Liver (tissue), 9 donors: ENCODE data around the gene MROH2B. TPM values are rescaled to one million over a fixed set of nuclear protein-coding genes. Genes with fewer than 3 reads are reported as not detected.

Experiments used
- DNase-seq: peaks from one replicate; pipeline ENCODE4 v3.0.0-alpha.2; 2017; ENCODE audit warnings: low spot score
- H3K27ac ChIP-seq, 2 donors: one replicate each; pipeline ENCODE4 v1.7.0; 2013; ENCODE audit warnings: inconsistent platforms in 2 of 2, low read length in 2 of 2, control low read depth in 1 of 2, low read depth in 1 of 2, mild to moderate bottlenecking in 1 of 2
- H3K27me3 ChIP-seq, 4 donors: one replicate each; pipeline versions ENCODE4 v1.6.1 to v1.7.0; 2013; ENCODE audit warnings: low read length in 3 of 4, inconsistent platforms in 1 of 4, mild to moderate bottlenecking in 1 of 4, moderate library complexity in 1 of 4; ENCODE audit not compliant: control insufficient read depth in 4 of 4, insufficient read depth in 4 of 4
- H3K36me3 ChIP-seq, 4 donors: one replicate each; pipeline versions ENCODE4 v1.6.1 to v1.7.0; 2013; ENCODE audit warnings: low read length in 3 of 4, mild to moderate bottlenecking in 3 of 4, low read depth in 1 of 4, moderate library complexity in 1 of 4; ENCODE audit not compliant: control insufficient read depth in 4 of 4, insufficient read depth in 3 of 4
- H3K4me1 ChIP-seq, 4 donors: one replicate each; pipeline versions ENCODE4 v1.6.1 to v1.7.0; 2013; ENCODE audit warnings: low read length in 3 of 4, mild to moderate bottlenecking in 3 of 4, moderate library complexity in 1 of 4; ENCODE audit not compliant: control insufficient read depth in 4 of 4, insufficient read depth in 4 of 4
- H3K4me3 ChIP-seq, 3 donors: one replicate each; pipeline versions ENCODE4 v1.6.1 to v1.7.0; 2013; ENCODE audit warnings: low read length in 3 of 3, control low read depth in 1 of 3, low read depth in 1 of 3, mild to moderate bottlenecking in 1 of 3
- H3K9ac ChIP-seq, 2 donors: one replicate each; pipeline ENCODE4 v1.7.0; 2013; ENCODE audit warnings: low read length in 2 of 2, mild to moderate bottlenecking in 2 of 2, moderate library complexity in 2 of 2, control low read depth in 1 of 2, low read depth in 1 of 2
- H3K9me3 ChIP-seq, 4 donors: one replicate each; pipeline versions ENCODE4 v1.6.1 to v1.7.0; 2013; ENCODE audit warnings: low read length in 3 of 4; ENCODE audit not compliant: control insufficient read depth in 4 of 4
- EGR1 ChIP-seq, 2 donors: IDR thresholded peaks; 2 replicates each; pipeline ENCODE4 v1.6.1; 2016 to 2018; ENCODE audit warnings: antibody characterized with exemption in 2 of 2, low read depth in 2 of 2
- FOXA1 ChIP-seq: IDR thresholded peaks from 2 replicates; pipeline ENCODE4 v1.6.1; 2016; ENCODE audit warnings: antibody characterized with exemption
- FOXA2 ChIP-seq: IDR thresholded peaks from 2 replicates; pipeline ENCODE4 v1.6.1; 2016; ENCODE audit warnings: antibody characterized with exemption
- GABPA ChIP-seq, 2 donors: IDR thresholded peaks in 1 of 2; conservative IDR thresholded peaks in 1 of 2; 2 replicates each; pipeline ENCODE4 v1.6.1; 2016; ENCODE audit warnings: antibody characterized with exemption in 2 of 2, mild to moderate bottlenecking in 1 of 2, moderate library complexity in 1 of 2
- HNF4A ChIP-seq, 2 donors: conservative IDR thresholded peaks; 2 replicates each; pipeline ENCODE4 v1.6.1; 2016; ENCODE audit warnings: antibody characterized with exemption in 2 of 2, mild to moderate bottlenecking in 2 of 2
- NR2F2 ChIP-seq: IDR thresholded peaks from 2 replicates; pipeline ENCODE4 v1.6.1; 2016; ENCODE audit warnings: antibody characterized with exemption
- RAD21 ChIP-seq, 2 donors: IDR thresholded peaks; 2 replicates each; pipeline ENCODE4 v1.6.1; 2016; ENCODE audit warnings: antibody characterized with exemption in 2 of 2, mild to moderate bottlenecking in 2 of 2
- RXRA ChIP-seq, 2 donors: IDR thresholded peaks; 2 replicates each; pipeline ENCODE4 v1.6.1; 2017 to 2018; ENCODE audit warnings: antibody characterized with exemption in 2 of 2, mild to moderate bottlenecking in 1 of 2
- SP1 ChIP-seq: IDR thresholded peaks from 2 replicates; pipeline ENCODE4 v1.6.1; 2018; ENCODE audit warnings: antibody characterized with exemption, mild to moderate bottlenecking
- TAF1 ChIP-seq: conservative IDR thresholded peaks from 2 replicates; pipeline ENCODE4 v1.6.1; 2016; ENCODE audit warnings: antibody characterized with exemption, mild to moderate bottlenecking
- WGBS: extraction: QIAGEN DNeasy Blood & Tissue Kit; methylation state at CpG from one replicate; pipeline ENCODE4 v1.1.7; 2013; 5-methylcytosine and 5-hydroxymethylcytosine counted together
- polyA plus RNA-seq, 2 donors: library from polyadenylated mRNA; stranded (reverse) in 1 of 2; unstranded in 1 of 2; fragments of 200-250 nt in 1 of 2; fragments of >200 nt in 1 of 2; fragmentation: Nextera tagmentation in 1 of 2; extraction: Ambion mirVana in 1 of 2; gene quantifications; one replicate each; pipeline versions ENCODE4 v1.2.1 to v1.2.3, GENCODE V29; 2013 to 2015
- total RNA-seq, 2 donors: library from RNA; depleted of rRNA; stranded (reverse); fragments of >200 nt; gene quantifications; one replicate each; pipeline ENCODE4 v1.2.3, GENCODE V29; 2014
- TF ChIP-seq, protein P1 (sequence below): IDR thresholded peaks from 2 replicates; pipeline ENCODE4 v1.6.1; 2016; ENCODE audit warnings: antibody characterized with exemption
- TF ChIP-seq, protein P2 (sequence below): IDR thresholded peaks from 2 replicates; pipeline ENCODE4 v1.6.1; 2016; ENCODE audit warnings: antibody characterized with exemption
- TF ChIP-seq, protein P3 (sequence below): IDR thresholded peaks from 2 replicates; pipeline ENCODE4 v1.6.1; 2016; ENCODE audit warnings: antibody characterized with exemption, mild to moderate bottlenecking
- TF ChIP-seq, protein P4 (sequence below): fragments of 150-350 bp; IDR thresholded peaks from 2 replicates; pipeline ENCODE4 v1.5.1; 2017; ENCODE audit warnings: improper control_type of control experiment, low read depth, low read length; ENCODE audit not compliant: missing input control
- donor health status: healthy.
- donor health status: healthy.
- donor health status: healthy.
- donor health status: healthy.
- donor health status: healthy.

MROH2B gene
- total and polyA plus RNA-seq, 4 donors, result under 0.01 to 0.46 (median 0.06) TPM; not detected in 1

DNA sequence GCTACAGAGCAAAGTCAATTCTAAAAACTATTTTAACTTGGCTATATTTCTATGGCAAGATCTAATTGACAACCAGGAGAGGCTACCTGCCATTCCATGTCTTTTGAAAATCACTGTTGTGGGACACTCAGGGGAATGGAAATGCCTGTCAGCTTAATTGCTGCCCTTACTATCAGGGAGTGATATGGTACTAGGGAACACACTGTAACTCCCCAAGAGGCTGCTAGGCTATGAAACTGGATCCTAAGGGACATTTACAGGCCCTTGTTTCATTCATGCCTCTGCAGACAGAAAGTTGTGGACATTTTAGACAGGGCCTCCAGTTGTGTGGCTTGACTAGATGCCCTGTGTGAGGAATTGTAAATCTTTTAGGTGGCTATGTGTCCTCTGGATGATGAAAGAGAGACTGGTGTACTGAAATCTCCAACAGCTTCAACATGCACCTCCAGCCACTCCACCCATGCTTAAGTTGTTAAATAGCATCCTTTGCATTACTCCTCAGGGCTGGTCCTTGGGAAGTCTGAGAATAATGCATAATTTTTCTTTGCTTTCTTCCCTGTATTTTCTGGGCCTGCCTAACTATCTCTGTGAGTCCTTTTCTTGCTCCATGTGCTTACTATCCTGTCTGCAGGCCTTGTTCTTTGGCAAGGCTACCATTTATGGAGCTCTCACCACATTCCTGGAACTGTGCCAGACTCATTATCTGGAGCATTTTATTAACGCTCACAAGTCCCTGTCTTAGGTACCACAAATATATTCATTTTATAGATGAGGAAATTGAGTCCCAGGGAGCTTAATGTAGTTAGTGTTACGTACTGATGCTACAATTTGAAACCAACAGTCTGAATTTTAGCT lies 3.2 kb downstream of the MROH2B start:
- Histone ChIP-seq H3K27ac (no peak overlapping the region), H3K9me3 (no peaks in the 10 kb centered on the region), H3K27me3 (no peaks in the 10 kb centered on the region), H3K9ac (no peak overlapping the region), H3K4me1 (peaks cover 0 to 11% (median 1%) of the 10 kb centered on the region in 4 donors), H3K4me3 (no peak overlapping the region), H3K36me3 (no peaks in the 10 kb centered on the region)
- DNase-seq, result no peak
- TF ChIP-seq, protein P1, sequence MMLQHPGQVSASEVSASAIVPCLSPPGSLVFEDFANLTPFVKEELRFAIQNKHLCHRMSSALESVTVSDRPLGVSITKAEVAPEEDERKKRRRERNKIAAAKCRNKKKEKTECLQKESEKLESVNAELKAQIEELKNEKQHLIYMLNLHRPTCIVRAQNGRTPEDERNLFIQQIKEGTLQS, result no peak
- TF ChIP-seq NR2F2 (no peak), TAF1 (no peak), RXRA (IDR thresholded peaks at IDR 0.05) (no peak), GABPA (IDR thresholded peaks at IDR 0.05 in 1 of 2, conservative IDR thresholded peaks at IDR 0.05 in 1 of 2) (no peak), SP1 (no peak), EGR1 (IDR thresholded peaks at IDR 0.05; ENCODE audit: low read depth in 2 of 2) (no peak), FOXA1 (no peak)
- TF ChIP-seq, protein P2, sequence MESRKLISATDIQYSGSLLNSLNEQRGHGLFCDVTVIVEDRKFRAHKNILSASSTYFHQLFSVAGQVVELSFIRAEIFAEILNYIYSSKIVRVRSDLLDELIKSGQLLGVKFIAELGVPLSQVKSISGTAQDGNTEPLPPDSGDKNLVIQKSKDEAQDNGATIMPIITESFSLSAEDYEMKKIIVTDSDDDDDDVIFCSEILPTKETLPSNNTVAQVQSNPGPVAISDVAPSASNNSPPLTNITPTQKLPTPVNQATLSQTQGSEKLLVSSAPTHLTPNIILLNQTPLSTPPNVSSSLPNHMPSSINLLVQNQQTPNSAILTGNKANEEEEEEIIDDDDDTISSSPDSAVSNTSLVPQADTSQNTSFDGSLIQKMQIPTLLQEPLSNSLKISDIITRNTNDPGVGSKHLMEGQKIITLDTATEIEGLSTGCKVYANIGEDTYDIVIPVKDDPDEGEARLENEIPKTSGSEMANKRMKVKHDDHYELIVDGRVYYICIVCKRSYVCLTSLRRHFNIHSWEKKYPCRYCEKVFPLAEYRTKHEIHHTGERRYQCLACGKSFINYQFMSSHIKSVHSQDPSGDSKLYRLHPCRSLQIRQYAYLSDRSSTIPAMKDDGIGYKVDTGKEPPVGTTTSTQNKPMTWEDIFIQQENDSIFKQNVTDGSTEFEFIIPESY, result no peak
- 87% methylated on average over 2 of the region's 2 CpGs for WGBS

DNA sequence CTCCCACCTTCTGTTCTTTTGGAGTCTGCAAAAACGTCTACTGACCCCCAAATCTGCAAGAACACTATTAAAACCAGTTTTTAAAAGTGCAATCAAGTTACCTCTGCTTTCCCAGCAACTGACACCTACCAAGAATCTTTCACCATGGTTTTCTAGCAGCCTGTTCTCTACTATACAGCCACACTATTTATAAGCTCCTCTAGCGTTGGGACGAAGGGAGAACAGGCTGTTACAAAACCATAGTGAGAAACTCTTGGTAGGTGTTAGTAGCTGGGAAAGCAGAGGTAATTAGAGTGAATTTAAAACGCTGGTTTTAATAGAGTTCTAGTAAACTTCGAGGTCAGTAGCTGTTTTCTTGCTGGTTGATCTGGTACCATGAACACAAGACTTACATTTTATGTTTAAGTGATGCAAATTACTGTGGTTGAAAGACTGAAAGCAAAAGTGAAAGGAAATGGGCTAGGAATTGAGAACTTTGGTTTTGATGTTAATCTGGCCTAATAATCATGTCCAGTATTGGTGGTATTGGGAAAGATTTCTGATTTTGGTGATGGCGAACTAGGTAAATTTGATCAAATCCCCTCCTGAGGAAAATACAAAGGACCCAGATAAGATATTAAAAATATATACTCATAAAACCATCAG lies 5.3 kb downstream of the MROH2B start:
- Histone ChIP-seq H3K9me3 (no peaks in the 10 kb centered on the region), H3K27me3 (no peaks in the 10 kb centered on the region), H3K9ac (no peak overlapping the region), H3K4me1 (peaks cover 0 to 11% (median 1%) of the 10 kb centered on the region in 4 donors), H3K36me3 (no peaks in the 10 kb centered on the region), H3K4me3 (peak overlapping the region in 1 of 3 donors; percentile 9), H3K27ac (peak overlapping the region; percentile 6 to 16)
- WGBS, result 73% methylated on average over 6 of the region's 6 CpGs
- TF ChIP-seq, protein P2, result no peak
- TF ChIP-seq RAD21 (IDR thresholded peaks at IDR 0.05) (peak; percentile 23 to 30), HNF4A (conservative IDR thresholded peaks at IDR 0.05) (peak in 1 of 2 donors; percentile 2), FOXA2 (no peak), NR2F2 (no peak), RXRA (IDR thresholded peaks at IDR 0.05) (no peak), SP1 (peak; percentile 8)
- TF ChIP-seq, protein P3, sequence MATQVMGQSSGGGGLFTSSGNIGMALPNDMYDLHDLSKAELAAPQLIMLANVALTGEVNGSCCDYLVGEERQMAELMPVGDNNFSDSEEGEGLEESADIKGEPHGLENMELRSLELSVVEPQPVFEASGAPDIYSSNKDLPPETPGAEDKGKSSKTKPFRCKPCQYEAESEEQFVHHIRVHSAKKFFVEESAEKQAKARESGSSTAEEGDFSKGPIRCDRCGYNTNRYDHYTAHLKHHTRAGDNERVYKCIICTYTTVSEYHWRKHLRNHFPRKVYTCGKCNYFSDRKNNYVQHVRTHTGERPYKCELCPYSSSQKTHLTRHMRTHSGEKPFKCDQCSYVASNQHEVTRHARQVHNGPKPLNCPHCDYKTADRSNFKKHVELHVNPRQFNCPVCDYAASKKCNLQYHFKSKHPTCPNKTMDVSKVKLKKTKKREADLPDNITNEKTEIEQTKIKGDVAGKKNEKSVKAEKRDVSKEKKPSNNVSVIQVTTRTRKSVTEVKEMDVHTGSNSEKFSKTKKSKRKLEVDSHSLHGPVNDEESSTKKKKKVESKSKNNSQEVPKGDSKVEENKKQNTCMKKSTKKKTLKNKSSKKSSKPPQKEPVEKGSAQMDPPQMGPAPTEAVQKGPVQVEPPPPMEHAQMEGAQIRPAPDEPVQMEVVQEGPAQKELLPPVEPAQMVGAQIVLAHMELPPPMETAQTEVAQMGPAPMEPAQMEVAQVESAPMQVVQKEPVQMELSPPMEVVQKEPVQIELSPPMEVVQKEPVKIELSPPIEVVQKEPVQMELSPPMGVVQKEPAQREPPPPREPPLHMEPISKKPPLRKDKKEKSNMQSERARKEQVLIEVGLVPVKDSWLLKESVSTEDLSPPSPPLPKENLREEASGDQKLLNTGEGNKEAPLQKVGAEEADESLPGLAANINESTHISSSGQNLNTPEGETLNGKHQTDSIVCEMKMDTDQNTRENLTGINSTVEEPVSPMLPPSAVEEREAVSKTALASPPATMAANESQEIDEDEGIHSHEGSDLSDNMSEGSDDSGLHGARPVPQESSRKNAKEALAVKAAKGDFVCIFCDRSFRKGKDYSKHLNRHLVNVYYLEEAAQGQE, result no peak
- TF ChIP-seq, protein P4, sequence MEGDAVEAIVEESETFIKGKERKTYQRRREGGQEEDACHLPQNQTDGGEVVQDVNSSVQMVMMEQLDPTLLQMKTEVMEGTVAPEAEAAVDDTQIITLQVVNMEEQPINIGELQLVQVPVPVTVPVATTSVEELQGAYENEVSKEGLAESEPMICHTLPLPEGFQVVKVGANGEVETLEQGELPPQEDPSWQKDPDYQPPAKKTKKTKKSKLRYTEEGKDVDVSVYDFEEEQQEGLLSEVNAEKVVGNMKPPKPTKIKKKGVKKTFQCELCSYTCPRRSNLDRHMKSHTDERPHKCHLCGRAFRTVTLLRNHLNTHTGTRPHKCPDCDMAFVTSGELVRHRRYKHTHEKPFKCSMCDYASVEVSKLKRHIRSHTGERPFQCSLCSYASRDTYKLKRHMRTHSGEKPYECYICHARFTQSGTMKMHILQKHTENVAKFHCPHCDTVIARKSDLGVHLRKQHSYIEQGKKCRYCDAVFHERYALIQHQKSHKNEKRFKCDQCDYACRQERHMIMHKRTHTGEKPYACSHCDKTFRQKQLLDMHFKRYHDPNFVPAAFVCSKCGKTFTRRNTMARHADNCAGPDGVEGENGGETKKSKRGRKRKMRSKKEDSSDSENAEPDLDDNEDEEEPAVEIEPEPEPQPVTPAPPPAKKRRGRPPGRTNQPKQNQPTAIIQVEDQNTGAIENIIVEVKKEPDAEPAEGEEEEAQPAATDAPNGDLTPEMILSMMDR, result peak; percentile 6
- DNase-seq, result no peak
